PFSK-1 (cell line): ENCODE measurements around the gene DCAF8.

ENCODE experiments used
- POLR2AphosphoS5 ChIP-seq: IDR thresholded peaks from 2 replicates; pipeline ENCODE4 v1.6.1; 2012; ENCODE audit warnings: low read depth, mild to moderate bottlenecking, control low read depth, low read length, moderate library complexity
- SIN3A ChIP-seq: IDR thresholded peaks from 2 replicates; pipeline ENCODE4 v1.6.1; 2012; ENCODE audit warnings: mild to moderate bottlenecking, low read length, moderate library complexity, borderline replicate concordance; ENCODE audit not compliant: insufficient read depth

- TF ChIP-seq POLR2AphosphoS5, result no peak
- TF ChIP-seq SIN3A, result no peak
Measured at GRCh38 chr1:160282807-160283206, 20.5 kb upstream of the DCAF8 start.
